Activated CD8-positive, alpha-beta T cell treated with anti-CD3 and anti-CD28 coated beads for 36 hours (primary cell): Measurements from ENCODE around the gene DNAJB12. TPM values are rescaled to one million over a fixed set of nuclear protein-coding genes. Genes with fewer than 3 reads are reported as not detected.
"Not testable (repeated sequence)": the region's sequence is repeated elsewhere in the genome, so short reads cannot be mapped to it uniquely, and the experiment has no call there.

Source experiments
- ATAC-seq: fragments of 200-7000 bp; cut with Tn5 transposase; one replicate; pipeline ENCODE4 v1.10.0; 2021; ENCODE audit warnings: mild to moderate bottlenecking, moderate library complexity
- CTCF ChIA-PET: fragments of 350-600 bp; sonication (Branson Sonifier 250); formaldehyde crosslinking; loops from one replicate; lab custom pipeline; 2021; ENCODE audit warnings: antibody characterized with exemption; lab: Charles Lee
- POLR2A ChIA-PET: fragments of 350-600 bp; sonication (Branson Sonifier 250); formaldehyde crosslinking; loops from one replicate; lab custom pipeline; 2021; ENCODE audit warnings: antibody characterized with exemption; lab: Charles Lee
- DNase-seq: peaks from one replicate; pipeline ENCODE4 v3.0.0-alpha.2; 2020
- H3K27ac Mint-ChIP-seq: one replicate; pipeline ENCODE4 v1.8.0; 2021; ENCODE audit warnings: mild to moderate bottlenecking, mixed read lengths
- H3K27me3 Mint-ChIP-seq: one replicate; pipeline ENCODE4 v1.8.0; 2021; ENCODE audit warnings: mixed read lengths
- H3K36me3 Mint-ChIP-seq: one replicate; pipeline ENCODE4 v1.8.0; 2021; ENCODE audit warnings: low read depth, mixed read lengths
- H3K4me1 Mint-ChIP-seq: one replicate; pipeline ENCODE4 v1.8.0; 2021; ENCODE audit warnings: low read depth, mixed read lengths
- H3K4me3 Mint-ChIP-seq: one replicate; pipeline ENCODE4 v1.8.0; 2021; ENCODE audit warnings: mild to moderate bottlenecking, moderate library complexity, mixed read lengths
- H3K9me3 Mint-ChIP-seq: one replicate; pipeline ENCODE4 v1.8.0; 2021; ENCODE audit warnings: mixed read lengths
- intact Hi-C: fragments of 100-400 bp; cut with micrococcal nuclease; formaldehyde crosslinking; loops from one replicate; pipeline ENCODE4 v1.10.0; 2022
- total RNA-seq, 2 experiments: library from RNA; stranded (reverse); gene quantifications; one replicate each; pipeline ENCODE4 v1.2.3, GENCODE V29; 2021
- TF ChIP-seq, protein P1 (sequence below): fragments of 200-600 bp; IDR thresholded peaks from one replicate; pipeline ENCODE4 v1.8.0; 2022; ENCODE audit warnings: antibody characterized with exemption, mild to moderate bottlenecking

Gene DNAJB12
- total RNA-seq, 2 experiments from 2014 or later: 17.1 to 17.5 TPM

DNA sequence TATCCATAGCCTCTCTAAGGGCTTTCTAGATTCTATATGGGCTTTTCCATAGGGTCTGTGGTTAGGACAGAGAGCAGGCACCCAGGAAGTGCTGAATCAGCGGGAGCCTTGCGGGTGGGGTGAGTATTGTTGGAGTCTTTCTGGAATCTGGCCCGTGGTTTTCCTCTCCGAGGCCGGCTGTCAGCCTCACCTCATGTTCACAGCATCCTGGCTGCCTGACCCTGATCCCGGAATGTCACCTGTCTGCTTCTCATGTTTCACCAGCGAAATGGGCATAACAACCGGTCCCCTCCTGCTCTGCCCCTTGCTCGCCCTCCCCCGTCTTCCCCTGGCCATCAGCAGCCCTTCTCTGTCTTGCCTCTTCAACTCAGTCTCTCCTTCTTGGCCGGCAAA, 44.5 kb downstream of the DNAJB12 start:
- H3K36me3 Mint-ChIP-seq: no peaks in the 10 kb centered on the region
- no peak for ATAC-seq
- TF ChIP-seq, protein P1, sequence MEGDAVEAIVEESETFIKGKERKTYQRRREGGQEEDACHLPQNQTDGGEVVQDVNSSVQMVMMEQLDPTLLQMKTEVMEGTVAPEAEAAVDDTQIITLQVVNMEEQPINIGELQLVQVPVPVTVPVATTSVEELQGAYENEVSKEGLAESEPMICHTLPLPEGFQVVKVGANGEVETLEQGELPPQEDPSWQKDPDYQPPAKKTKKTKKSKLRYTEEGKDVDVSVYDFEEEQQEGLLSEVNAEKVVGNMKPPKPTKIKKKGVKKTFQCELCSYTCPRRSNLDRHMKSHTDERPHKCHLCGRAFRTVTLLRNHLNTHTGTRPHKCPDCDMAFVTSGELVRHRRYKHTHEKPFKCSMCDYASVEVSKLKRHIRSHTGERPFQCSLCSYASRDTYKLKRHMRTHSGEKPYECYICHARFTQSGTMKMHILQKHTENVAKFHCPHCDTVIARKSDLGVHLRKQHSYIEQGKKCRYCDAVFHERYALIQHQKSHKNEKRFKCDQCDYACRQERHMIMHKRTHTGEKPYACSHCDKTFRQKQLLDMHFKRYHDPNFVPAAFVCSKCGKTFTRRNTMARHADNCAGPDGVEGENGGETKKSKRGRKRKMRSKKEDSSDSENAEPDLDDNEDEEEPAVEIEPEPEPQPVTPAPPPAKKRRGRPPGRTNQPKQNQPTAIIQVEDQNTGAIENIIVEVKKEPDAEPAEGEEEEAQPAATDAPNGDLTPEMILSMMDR: no peak
- no peak overlapping the region for H3K4me3 Mint-ChIP-seq
- no peak for DNase-seq
- ChIA-PET CTCF (no interaction called here), POLR2A (no interaction called here)
- no peaks in the 10 kb centered on the region for H3K9me3 Mint-ChIP-seq
- H3K27ac Mint-ChIP-seq: peak overlapping the region; percentile 72
- H3K27me3 Mint-ChIP-seq: no peaks in the 10 kb centered on the region
- intact Hi-C loops: no loop called here
- peaks cover 66% of the 10 kb centered on the region for H3K4me1 Mint-ChIP-seq

DNA sequence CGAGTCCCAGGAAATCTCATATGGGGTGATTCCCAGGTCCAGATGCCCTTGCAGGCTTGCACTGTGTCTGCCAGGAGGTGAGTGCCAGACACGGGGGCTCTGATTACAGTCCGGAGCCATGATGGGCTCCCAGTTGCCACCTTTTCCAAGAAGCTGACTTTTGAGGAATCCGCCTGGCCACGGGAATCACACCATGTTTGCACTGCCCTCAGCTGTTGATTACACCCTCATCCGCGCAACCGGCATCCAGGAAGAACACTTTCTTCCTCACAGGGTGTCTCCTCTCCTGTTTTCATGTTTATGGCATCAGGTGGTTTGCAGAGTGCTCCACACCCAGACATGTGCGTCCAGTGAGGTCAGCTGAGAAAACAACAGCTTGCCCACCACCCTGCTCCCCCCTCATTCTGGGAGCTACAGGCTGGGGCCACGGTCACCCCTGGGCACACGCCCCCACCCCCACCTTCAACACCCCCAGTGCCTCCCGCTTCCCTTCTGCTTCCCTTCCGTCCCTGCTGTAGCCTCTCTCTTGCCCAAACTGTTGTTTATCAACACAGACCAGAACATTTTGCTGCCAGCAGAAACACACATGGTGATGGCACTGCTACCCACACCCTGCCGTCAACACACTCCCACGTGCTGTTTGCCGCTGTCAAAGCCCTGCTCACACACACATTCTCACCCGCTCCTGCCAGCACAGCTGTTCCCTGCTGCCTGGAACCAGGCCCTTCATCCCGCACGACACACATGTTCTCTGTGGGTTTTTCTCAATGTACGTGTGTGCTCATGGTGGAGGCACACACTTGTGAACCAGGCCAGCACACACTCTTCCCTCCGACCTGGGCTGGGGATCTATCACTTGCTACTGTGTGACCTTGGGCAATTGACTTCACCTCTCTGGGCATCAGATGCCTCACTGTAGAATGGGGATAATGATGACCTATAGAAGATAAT, 45.2 kb downstream of the DNAJB12 start:
- Mint-ChIP-seq H3K36me3 (no peaks in the 10 kb centered on the region), H3K27me3 (no peaks in the 10 kb centered on the region), H3K9me3 (no peaks in the 10 kb centered on the region), H3K27ac (peak overlapping the region; percentile 86), H3K4me3 (no peak overlapping the region), H3K4me1 (peaks cover 64% of the 10 kb centered on the region)
- POLR2A ChIA-PET: interaction anchor here (0.6 to 23.6 kb wide), 10 partner anchors 12 to 225 kb away, joined by 3 to 796 read pairs (median 4); partner anchors contain the start of gene DDIT4
- TF ChIP-seq, protein P1: no peak
- ATAC-seq (no peak), DNase-seq (peak; percentile 49)
- CTCF ChIA-PET: interaction anchor here (1.0 to 1.7 kb wide), 5 partner anchors 12 to 48 kb away, joined by 3 to 6 read pairs (median 4); no protein-coding TSS in a partner anchor
- intact Hi-C loops: no loop called here

DNA sequence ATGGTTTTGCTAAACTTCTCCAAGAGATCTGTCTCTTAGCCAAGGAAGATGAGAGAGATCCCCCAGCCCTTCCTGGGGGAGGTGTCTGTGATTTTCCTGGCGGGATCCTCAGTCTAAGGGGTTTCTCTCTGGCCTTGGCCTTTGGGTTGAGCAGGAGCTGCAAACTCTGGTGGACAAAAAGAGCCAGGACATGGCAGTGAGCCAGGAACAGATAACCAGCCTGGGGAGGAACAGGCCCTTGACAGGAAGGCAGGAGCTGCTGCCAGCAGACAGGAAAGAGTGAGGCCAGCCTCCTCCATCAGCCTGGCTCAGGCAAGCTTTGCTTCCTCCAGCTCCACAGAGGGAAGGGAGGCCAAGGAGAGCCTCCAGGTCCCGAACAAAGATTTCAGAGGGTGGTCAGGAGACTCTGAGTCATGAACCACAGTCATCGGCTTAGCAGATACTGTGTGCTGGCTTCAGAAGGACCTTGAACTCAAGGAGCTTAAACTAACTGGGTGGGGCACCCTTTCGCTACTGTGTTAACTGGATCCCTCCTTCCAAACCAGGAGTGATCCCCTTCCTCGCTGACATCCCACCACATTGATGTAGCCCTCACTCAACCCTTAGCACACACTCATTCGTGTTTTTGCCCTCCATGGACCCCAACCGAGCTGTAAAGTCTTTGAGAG, 46.3 kb downstream of the DNAJB12 start:
- intact Hi-C loops: no loop called here
- H3K9me3 Mint-ChIP-seq: no peaks in the 10 kb centered on the region
- POLR2A ChIA-PET: interaction anchor here (0.9 to 23.6 kb wide), 8 partner anchors 11 to 224 kb away, joined by 3 to 796 read pairs (median 6); partner anchors contain the start of gene DDIT4
- no peaks in the 10 kb centered on the region for H3K27me3 Mint-ChIP-seq
- CTCF ChIA-PET: interaction anchor here (0.7 to 1.7 kb wide), 9 partner anchors 10 to 92 kb away, joined by 3 to 6 read pairs (median 4); partner anchors contain the start of genes ANAPC16 and ASCC1
- ATAC-seq (peak; percentile 51), DNase-seq (peak; percentile 69)
- TF ChIP-seq, protein P1: no peak
- no peaks in the 10 kb centered on the region for H3K36me3 Mint-ChIP-seq
- H3K27ac Mint-ChIP-seq: peak overlapping the region; percentile 86
- peaks cover 68% of the 10 kb centered on the region for H3K4me1 Mint-ChIP-seq
- no peak overlapping the region for H3K4me3 Mint-ChIP-seq

DNA sequence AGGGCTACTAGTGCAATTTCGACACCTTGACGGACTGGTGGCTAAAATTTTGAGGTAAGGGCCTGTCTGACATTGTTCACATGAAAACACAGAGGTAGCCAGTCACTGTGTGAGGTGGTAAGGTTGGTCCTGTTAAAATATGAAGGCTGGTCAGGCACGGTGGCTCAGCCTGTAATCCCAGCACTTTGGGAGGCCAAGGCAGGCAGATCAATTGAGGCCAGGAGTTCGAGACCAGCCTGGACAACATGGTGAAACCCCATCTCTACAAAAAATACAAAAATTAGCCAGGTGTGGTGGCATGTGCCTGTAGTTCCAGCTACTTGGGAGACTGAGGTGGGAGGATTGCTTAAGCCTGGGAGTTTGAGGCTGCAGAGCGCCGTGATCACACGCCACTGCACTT, 47.0 kb downstream of the DNAJB12 start:
- H3K4me3 Mint-ChIP-seq, intact Hi-C loops, H3K9me3 Mint-ChIP-seq, H3K27me3 Mint-ChIP-seq, H3K36me3 Mint-ChIP-seq, ATAC-seq, DNase-seq: not testable (repeated sequence)
- ChIA-PET CTCF (interaction anchor here (0.9 to 1.7 kb wide), 4 partner anchors 10 to 91 kb away, joined by 3 to 6 read pairs (median 4); partner anchors contain the start of genes ANAPC16 and ASCC1), POLR2A (interaction anchor here (2.4 to 23.6 kb wide), 3 partner anchors 10 to 35 kb away, joined by 8 to 796 read pairs (median 39); partner anchors contain the start of gene DDIT4)
- H3K4me1 Mint-ChIP-seq: peaks cover 65% of the 10 kb centered on the region
- H3K27ac Mint-ChIP-seq: peak overlapping the region; percentile 64

DNA sequence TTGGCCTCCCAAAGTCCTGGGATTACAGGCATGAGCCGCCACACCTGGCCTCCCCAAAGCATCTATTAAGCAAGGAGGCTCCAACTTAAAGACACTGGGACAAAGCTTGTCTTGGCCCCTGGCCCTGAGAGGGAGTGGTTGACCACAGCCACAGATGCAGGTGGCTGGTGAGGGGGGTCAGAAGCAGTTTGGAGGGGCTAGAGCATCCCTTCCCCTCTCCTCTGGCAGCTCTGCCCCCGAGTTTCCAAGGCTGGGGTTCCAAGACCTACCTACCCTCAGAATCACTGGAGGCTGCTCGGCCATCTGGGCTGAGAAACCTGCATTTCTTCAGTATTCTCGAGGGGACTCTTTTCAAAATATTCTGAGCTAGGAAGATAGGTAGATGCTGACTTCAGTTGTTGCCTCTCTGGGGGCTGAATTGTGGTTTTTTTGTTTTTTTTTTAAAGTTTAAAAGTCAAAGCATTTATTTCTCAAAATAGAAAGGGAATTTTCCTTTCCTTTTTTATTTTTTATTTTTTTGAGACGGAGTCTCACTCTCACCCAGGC, 48.4 kb downstream of the DNAJB12 start:
- TF ChIP-seq, protein P1: no peak
- Mint-ChIP-seq H3K9me3 (peaks cover 2% of the 10 kb centered on the region), H3K27ac (peak overlapping the region; percentile 87), H3K27me3 (no peaks in the 10 kb centered on the region), H3K4me1 (peaks cover 64% of the 10 kb centered on the region), H3K36me3 (peaks cover 2% of the 10 kb centered on the region), H3K4me3 (no peak overlapping the region)
- POLR2A ChIA-PET: interaction anchor here (0.5 to 23.6 kb wide), 5 partner anchors 9 to 213 kb away, joined by 3 to 796 read pairs (median 39); partner anchors contain the start of gene DDIT4
- CTCF ChIA-PET: interaction anchor here (0.8 to 1.7 kb wide), 6 partner anchors 10 to 258 kb away, joined by 3 to 6 read pairs (median 4); no protein-coding TSS in a partner anchor
- DNase-seq (no peak), ATAC-seq (no peak)
- intact Hi-C loops: no loop called here
